NCI-H1417 treated with DMSO at 0.1 percent for 48 hours (cell line): ENCODE data around the gene GPX4.

Source experiments
- DNase-seq: peaks from one replicate; lab custom pipeline; 2025; lab: John Stamatoyannopoulos, UW

The GPX4 gene

GRCh38 chr19:1103708-1104310 is at the start of gene GPX4:
Gene GPX4 (plus strand): TSS chr19:1103994. CDS start chr19:1104044, 50 bp downstream.
- DNase-seq = peak; percentile 99

GRCh38 chr19:1054102-1055027 is 49.4 kb upstream of the GPX4 start:
- DNase-seq = no peak

DNA sequence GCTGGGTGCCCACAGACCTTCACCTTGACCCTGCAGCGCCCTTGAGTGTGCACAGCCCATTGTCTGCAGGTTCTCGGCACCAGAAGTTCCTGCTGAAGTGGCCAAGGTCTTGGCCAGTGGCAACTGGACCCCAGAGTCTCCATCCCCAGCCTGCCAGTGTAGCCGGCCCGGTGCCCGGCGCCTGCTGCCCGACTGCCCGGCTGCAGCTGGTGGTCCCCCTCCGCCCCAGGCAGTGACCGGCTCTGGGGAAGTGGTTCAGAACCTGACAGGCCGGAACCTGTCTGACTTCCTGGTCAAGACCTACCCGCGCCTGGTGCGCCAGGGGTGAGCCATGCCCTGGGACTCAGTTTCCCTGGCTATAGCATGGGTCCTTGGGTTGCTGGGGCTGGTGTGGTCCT is 48.8 kb upstream of the GPX4 start:
- DNase-seq = no peak

- no peak for DNase-seq
Observed at GRCh38 chr19:1055886-1056620, 47.7 kb upstream of the GPX4 start.

GRCh38 chr19:1057176-1057855 is 46.5 kb upstream of the GPX4 start:
- peak; percentile 30 for DNase-seq

- DNase-seq = no peak
Observed at GRCh38 chr19:1058112-1058511, 45.7 kb upstream of the GPX4 start.

- DNase-seq = no peak
Observed at GRCh38 chr19:1060689-1061088, 43.1 kb upstream of the GPX4 start.

GRCh38 chr19:1061987-1062386 is 41.8 kb upstream of the GPX4 start:
- no peak for DNase-seq

- DNase-seq = no peak
Observed at GRCh38 chr19:1062387-1063029, 41.3 kb upstream of the GPX4 start.

- no peak for DNase-seq
Observed at GRCh38 chr19:1063030-1063908, 40.5 kb upstream of the GPX4 start.

DNA sequence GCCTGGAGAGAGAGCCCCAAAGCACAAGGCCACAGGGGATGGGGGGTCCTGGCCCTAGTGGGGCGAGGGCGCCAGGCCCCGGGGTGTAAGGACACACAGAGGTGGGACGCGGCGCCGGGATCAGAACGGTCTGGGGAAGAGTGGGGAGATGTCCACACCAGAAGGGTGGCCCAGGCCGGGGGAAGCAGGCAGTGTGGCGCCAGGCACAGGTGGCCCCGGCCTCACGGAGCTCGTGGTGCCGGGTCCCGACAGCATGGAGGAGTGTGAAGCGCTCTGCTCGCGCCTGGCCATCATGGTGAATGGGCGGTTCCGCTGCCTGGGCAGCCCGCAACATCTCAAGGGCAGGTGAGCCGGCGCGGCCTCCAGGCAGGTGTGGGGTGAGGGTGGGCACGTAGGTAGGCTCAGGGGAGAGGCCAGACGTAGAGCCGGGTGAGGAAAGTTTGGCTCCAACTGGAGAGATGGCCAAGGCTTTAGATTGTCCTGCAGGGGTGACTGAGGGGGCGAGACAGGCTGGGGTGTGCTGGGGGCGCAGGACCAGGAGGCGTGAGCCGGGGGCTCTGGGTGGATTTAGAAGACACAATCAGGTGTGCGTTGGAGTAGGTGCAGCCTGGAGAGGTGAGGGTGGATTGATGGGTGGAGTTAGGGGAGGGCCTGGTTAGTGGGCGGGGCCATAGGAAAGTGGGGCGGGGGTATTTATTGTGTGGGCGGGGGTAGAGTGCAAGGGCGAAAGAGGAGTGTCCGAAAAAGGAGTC is 39.7 kb upstream of the GPX4 start:
- no peak for DNase-seq

- DNase-seq = no peak
Observed at GRCh38 chr19:1064661-1065605, 38.9 kb upstream of the GPX4 start.

DNA sequence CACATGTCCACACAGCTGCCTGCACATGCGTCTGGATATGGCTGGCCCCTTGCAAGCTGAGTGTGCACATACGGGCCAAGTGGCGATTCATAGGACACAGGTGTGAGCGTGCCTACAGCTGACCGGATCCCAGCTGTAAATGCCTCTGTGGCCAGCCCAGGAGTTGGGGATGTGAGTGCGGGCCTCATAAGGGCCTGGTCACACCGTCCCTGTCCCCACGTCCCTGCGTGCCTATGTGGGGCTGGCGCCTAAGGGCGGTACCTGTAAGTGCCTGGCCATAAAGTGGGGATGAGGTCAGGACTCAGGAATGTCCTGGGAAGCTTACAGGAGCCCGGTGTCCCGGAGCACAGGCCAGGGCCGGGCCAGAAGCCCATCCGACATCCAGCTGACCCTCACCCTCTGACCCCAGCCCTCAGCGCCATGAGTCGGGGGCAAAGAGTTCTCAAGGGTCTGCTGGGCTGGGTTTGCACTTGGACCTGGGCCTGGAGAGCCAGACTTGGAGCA is 38.1 kb upstream of the GPX4 start:
- no peak for DNase-seq

GRCh38 chr19:1066251-1066747 is 37.5 kb upstream of the GPX4 start:
- no peak for DNase-seq

GRCh38 chr19:1066748-1067340 is 37.0 kb upstream of the GPX4 start, which contains the start of gene ARHGAP45:
Gene ARHGAP45 (plus strand): TSS chr19:1067167. CDS start chr19:1067406, 239 bp downstream.
- DNase-seq = no peak

DNA sequence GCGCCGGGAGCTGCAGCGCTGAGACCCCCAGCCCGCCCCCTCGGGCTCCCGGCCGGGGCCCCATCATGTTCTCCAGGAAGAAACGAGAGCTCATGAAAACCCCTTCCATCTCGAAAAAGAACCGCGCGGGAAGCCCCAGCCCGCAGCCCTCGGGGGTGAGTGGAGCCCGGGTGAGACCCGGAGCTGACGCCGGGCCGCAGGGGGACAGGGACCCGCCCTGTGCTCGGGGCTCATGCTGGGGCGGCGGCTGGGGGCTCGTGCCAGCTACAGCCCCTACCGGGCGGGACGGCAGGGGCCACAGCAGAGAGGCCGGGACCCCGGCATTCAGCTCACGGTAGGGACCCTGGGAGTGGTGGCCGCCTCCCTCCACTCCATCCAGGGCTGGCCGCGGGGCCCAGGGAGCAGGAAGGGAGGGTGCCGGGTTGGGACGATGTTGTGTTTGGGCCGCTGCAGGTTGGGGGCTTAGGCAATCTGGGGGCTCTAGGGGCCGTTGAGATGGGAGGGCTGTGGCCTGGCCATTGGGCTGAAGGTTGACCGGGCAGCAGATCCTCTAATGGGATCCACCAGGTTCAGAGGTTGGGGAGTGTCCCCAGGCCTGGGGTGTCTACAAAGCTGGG is 36.3 kb upstream of the GPX4 start:
- DNase-seq = no peak
